BE2C (cell line): ENCODE measurements around the gene AGAP2.
"Not testable (repeated sequence)": the region's sequence is repeated elsewhere in the genome, so short reads cannot be mapped to it uniquely, and the experiment has no call there.

Experiments used
- DNase-seq: peaks from one replicate; pipeline ENCODE4 v3.0.0-alpha.2; 2020
- H3K27me3 ChIP-seq: fragments of 250-450 bp; sonication (Bioruptor Pico); 2 replicates; pipeline ENCODE4 v1.5.1; 2020; ENCODE audit warnings: mild to moderate bottlenecking
- H3K36me3 ChIP-seq: fragments of 250-450 bp; sonication (Bioruptor Pico); 2 replicates; pipeline ENCODE4 v1.5.1; 2020; ENCODE audit warnings: mild to moderate bottlenecking
- H3K4me1 ChIP-seq: fragments of 250-450 bp; sonication (Bioruptor Pico); 2 replicates; pipeline ENCODE4 v1.5.1; 2020
- H3K4me3 ChIP-seq: 2 replicates; pipeline ENCODE4 v1.5.1; 2011; ENCODE audit warnings: low read depth, low read length
- H3K9me3 ChIP-seq: fragments of 250-450 bp; sonication (Bioruptor Pico); 2 replicates; pipeline ENCODE4 v1.5.1; 2020
- TF ChIP-seq, protein P1 (sequence below): IDR thresholded peaks from 2 replicates; pipeline ENCODE4 v1.5.1; 2012; ENCODE audit warnings: mild to moderate bottlenecking, low read depth, low read length

The AGAP2 gene

DNA sequence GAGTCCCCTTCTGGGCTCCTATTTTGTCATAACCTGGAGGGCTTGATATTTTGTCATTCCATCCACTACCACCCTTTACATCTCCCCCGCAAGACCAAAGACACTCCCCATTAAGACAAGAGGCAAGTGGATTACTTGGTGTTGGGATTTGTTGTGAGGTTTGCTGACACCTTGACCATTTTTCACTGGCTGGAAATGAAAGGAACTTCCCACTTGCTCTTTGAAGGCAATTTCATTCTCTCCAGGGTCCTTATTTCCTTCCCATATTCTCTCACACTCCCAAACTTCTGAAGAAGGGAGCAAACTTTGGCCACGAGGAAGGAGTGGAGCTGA, 14.9 kb downstream of the AGAP2 start:
- H3K4me1 ChIP-seq = peaks cover 2% of the 10 kb centered on the region; the same call in 1 of the 2 replicates

DNA sequence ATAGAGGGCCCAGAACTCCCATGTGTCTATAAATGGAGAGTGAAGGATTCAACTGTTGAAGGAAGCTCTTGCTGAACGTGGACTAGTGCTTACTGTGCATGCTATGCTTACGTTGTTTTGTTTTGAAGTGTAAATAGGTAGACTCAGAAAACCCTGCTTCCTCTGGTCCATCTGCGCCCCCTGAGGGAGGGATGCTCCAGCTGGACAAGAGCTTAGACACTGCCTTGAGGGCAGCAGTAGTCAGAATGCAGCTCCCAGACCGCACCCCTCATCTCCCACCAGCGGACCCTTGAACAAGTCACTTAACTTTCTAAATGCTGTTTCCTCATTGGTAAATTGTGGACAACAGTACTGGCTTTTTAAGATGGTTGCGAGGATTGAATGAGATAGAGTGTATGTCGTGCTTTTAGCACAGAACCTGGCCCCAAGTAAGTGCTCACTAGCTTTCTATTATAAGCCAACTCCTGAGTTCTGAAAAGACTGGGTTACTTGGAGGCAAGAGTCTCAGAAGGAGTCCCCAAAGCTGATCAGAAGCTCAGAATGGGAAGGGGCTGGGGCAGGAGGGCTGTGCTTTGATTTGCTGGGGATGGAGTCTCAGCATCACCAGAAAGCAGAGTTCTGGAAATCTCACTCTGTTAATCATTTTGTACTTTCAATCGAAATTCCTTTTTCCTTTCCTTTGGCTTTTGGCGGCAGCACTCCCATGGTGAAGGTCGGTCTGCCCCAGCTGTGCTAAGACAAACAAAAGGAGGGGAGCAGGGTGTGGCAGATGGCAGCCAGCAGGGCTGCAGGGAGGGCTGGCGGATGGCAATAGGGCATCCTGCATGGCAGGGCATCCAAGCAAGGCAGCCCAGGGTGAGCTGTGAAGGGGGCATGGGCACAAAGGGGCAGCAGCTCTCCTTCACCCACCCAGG, 15.6 kb downstream of the AGAP2 start:
- Histone ChIP-seq H3K4me3 (no peak overlapping the region), H3K27me3 (no peaks in the 10 kb centered on the region), H3K4me1 (peaks cover 2% of the 10 kb centered on the region; the same call in 1 of the 2 replicates), H3K36me3 (peaks cover 9% of the 10 kb centered on the region), H3K9me3 (no peaks in the 10 kb centered on the region)
- DNase-seq = no peak
- TF ChIP-seq, protein P1, sequence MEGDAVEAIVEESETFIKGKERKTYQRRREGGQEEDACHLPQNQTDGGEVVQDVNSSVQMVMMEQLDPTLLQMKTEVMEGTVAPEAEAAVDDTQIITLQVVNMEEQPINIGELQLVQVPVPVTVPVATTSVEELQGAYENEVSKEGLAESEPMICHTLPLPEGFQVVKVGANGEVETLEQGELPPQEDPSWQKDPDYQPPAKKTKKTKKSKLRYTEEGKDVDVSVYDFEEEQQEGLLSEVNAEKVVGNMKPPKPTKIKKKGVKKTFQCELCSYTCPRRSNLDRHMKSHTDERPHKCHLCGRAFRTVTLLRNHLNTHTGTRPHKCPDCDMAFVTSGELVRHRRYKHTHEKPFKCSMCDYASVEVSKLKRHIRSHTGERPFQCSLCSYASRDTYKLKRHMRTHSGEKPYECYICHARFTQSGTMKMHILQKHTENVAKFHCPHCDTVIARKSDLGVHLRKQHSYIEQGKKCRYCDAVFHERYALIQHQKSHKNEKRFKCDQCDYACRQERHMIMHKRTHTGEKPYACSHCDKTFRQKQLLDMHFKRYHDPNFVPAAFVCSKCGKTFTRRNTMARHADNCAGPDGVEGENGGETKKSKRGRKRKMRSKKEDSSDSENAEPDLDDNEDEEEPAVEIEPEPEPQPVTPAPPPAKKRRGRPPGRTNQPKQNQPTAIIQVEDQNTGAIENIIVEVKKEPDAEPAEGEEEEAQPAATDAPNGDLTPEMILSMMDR = no peak

More for the DNA sequence above, 14.9 kb downstream of the AGAP2 start:
- peaks cover 3% of the 10 kb centered on the region for H3K36me3 ChIP-seq
- DNase-seq = no peak
- no peak overlapping the region for H3K4me3 ChIP-seq
- TF ChIP-seq, protein P1 = no peak
- no peaks in the 10 kb centered on the region for H3K27me3 ChIP-seq
- no peaks in the 10 kb centered on the region for H3K9me3 ChIP-seq

DNA sequence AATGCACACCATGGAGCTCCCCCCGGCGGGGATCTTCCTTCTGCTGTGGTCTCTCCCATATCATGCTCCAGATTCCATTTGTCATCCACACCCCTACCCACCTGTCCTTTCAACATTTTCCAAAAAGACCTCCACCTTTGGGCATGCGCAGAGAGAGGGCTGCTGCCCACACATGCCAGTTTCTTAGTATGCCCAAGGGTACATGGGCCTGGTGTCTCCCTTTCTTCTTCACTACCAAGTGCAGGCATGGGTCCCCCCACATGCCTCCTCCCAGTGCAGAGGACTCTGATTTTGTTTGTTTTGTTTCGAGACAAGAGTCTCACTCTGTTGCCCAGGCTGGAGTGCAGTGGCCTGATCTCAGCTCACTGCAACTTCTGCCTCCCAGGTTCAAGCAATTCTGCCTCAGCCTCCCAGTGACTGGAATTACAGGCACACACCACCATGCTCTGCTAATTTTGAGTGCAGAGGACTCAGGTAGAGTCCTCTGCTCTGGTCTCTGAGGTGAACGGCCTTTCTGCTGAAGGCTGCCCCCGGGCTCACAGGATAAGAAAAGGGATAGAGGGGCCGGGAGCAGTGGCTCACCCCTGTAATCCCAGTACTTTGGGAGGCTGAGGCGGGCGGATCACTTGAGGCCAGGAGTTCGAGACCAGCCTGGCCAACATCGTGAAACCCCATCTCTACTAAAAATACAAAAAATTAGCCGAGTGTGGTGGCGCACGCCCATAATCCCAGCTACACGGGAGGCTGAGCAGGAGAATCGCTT, 16.5 kb downstream of the AGAP2 start:
- peaks cover 14% of the 10 kb centered on the region for H3K36me3 ChIP-seq
- not testable (repeated sequence) for H3K4me1 ChIP-seq, DNase-seq, H3K27me3 ChIP-seq, H3K4me3 ChIP-seq, H3K9me3 ChIP-seq

GRCh38 chr12:57720606-57721595, 17.6 kb downstream of the AGAP2 start:
- Histone ChIP-seq H3K4me3 (no peak overlapping the region), H3K27me3 (no peaks in the 10 kb centered on the region), H3K9me3 (no peaks in the 10 kb centered on the region), H3K36me3 (peaks cover 19% of the 10 kb centered on the region), H3K4me1 (peaks cover 2% of the 10 kb centered on the region; the same call in 1 of the 2 replicates)
- no peak for DNase-seq
- TF ChIP-seq, protein P1 = no peak

GRCh38 chr12:57719777-57720605, 18.6 kb downstream of the AGAP2 start:
- DNase-seq = no peak
- H3K36me3 ChIP-seq = peaks cover 23% of the 10 kb centered on the region
- TF ChIP-seq, protein P1 = no peak

More at GRCh38 chr12:57719777-57720605, 18.6 kb downstream of the AGAP2 start:
- no peaks in the 10 kb centered on the region for H3K9me3 ChIP-seq
- no peaks in the 10 kb centered on the region for H3K27me3 ChIP-seq
- no peaks in the 10 kb centered on the region for H3K4me1 ChIP-seq
- no peak overlapping the region for H3K4me3 ChIP-seq
